ENCODE results near the gene MARK3. TPM values are rescaled to one million over a fixed set of nuclear protein-coding genes. Genes with fewer than 3 reads are reported as not detected.

The MARK3 gene
- total and polyA plus RNA-seq, 2 of the 13 experiments (the other 11 are each of a cell fraction or from before 2014, with no cell fraction given) = 47.7 to 56.6 TPM

GRCh38 chr14:103396463-103396862 lies 11.2 kb downstream of the MARK3 start (continued):
- no peak for TF ChIP-seq AKNA (CRISPR knock-in tag; IDR thresholded peaks at IDR 0.05; ENCODE audit: borderline replicate concordance)

GRCh38 chr14:103398427-103399195 lies 13.4 kb downstream of the MARK3 start:
- H3K4me1 ChIP-seq (ENCODE audit: insufficient read depth, low read length) = peaks cover 28% of the 10 kb centered on the region
- peaks cover 95% of the 10 kb centered on the region for H3K79me2 ChIP-seq (ENCODE audit: insufficient read depth, low read length)
- no peak overlapping the region for H3K9ac ChIP-seq (ENCODE audit: insufficient read depth, low read depth, low read length)
- intact Hi-C loops (cut with micrococcal nuclease; ENCODE audit: unreplicated experiment) (no loop called here), in situ Hi-C loops (cut with HindIII; ENCODE audit: extremely low pct_ligation_motif_present, low pct_unique_long_range_greater_than_20kb) (no loop called here)
- FAIRE-seq = no peak
- 94% methylated on average over 7 of the region's 7 CpGs for WGBS (ENCODE audit: low lambda C conversion rate)
- H3K4me2 ChIP-seq (ENCODE audit: low read depth, low read length) = no peak overlapping the region
- no peak overlapping the region for H3K27ac ChIP-seq (ENCODE audit: extremely low read length, insufficient read depth, low read length)
- no peaks in the 10 kb centered on the region for H3K36me3 ChIP-seq (replicated peaks in 1 of 2; ENCODE audit: control insufficient read depth in 1 of 2, insufficient read depth in 2 of 2, low read length in 2 of 2)
- DNase-seq (ENCODE audit: low spot score) = no peak
- H3K27me3 ChIP-seq (ENCODE audit: control insufficient read depth in 1 of 2, insufficient read depth in 2 of 2, low read length in 2 of 2) = no peaks in the 10 kb centered on the region
- no TSS peak for BruUV-seq (replicated peaks)
- POLR2A ChIA-PET = no interaction called here
- CTCF ChIA-PET (ENCODE audit: low intra/inter-chr PET ratio, low total read pairs) = no interaction called here
- no peak overlapping the region for H2AFZ ChIP-seq (ENCODE audit: low read length)
- peaks cover 45% of the 10 kb centered on the region for H4K20me1 ChIP-seq (ENCODE audit: insufficient read depth, low read length)
- H3K9me3 ChIP-seq (ENCODE audit: low read length) = no peaks in the 10 kb centered on the region
- H3K4me3 ChIP-seq (replicated peaks in 1 of 3; ENCODE audit: insufficient read depth in 1 of 3, low read depth in 2 of 3, low read length in 3 of 3) = no peak overlapping the region
- ATAC-seq = no peak
- TF ChIP-seq PBX2 (CRISPR knock-in tag; IDR thresholded peaks at IDR 0.05) (no peak), ZBTB43 (CRISPR knock-in tag; conservative IDR thresholded peaks at IDR 0.05) (no peak), ZNF772 (CRISPR knock-in tag; IDR thresholded peaks at IDR 0.05) (no peak), ZNF737 (CRISPR knock-in tag; IDR thresholded peaks at IDR 0.05; ENCODE audit: borderline replicate concordance) (no peak), ARID5B (CRISPR knock-in tag; IDR thresholded peaks at IDR 0.05) (no peak), ZNF567 (CRISPR knock-in tag; IDR thresholded peaks at IDR 0.05; ENCODE audit: borderline replicate concordance) (no peak), ZBTB37 (CRISPR knock-in tag; IDR thresholded peaks at IDR 0.05) (no peak)
